ENCODE results near the gene ZNF654. TPM values are rescaled to one million over a fixed set of nuclear protein-coding genes. Genes with fewer than 3 reads are reported as not detected.
"Not testable (repeated sequence)": the region's sequence is repeated elsewhere in the genome, so short reads cannot be mapped to it uniquely, and the experiment has no call there.

The ZNF654 gene
- total RNA-seq, 1 donor from 2014 or later, result 2.3 TPM

GRCh38 chr3:88180398-88180999 lies 121.4 kb downstream of the ZNF654 start:
- peak in 1 of 3 experiments; percentile 18 for TF ChIP-seq CTCF (IDR thresholded peaks at IDR 0.05)
- no peaks in the 10 kb centered on the region for H3K36me3 ChIP-seq
- intact Hi-C loops (cut with DNase I), result no loop called here
- H3K9me3 ChIP-seq, result peaks cover 0 to 9% of the 10 kb centered on the region in 2 donors
- no peaks in the 10 kb centered on the region for H3K4me1 ChIP-seq
- H3K4me3 ChIP-seq, result no peak overlapping the region
- no peak for DNase-seq (ENCODE audit: low spot score in 2 of 2)
- no peak overlapping the region for H3K27ac ChIP-seq
- no peaks in the 10 kb centered on the region for H3K27me3 ChIP-seq

GRCh38 chr3:88182165-88182918 lies 123.3 kb downstream of the ZNF654 start:
- H3K4me1 ChIP-seq; H3K9me3 ChIP-seq; H3K27me3 ChIP-seq; H3K36me3 ChIP-seq; intact Hi-C loops (cut with DNase I); DNase-seq (ENCODE audit: low spot score in 2 of 2); H3K4me3 ChIP-seq; H3K27ac ChIP-seq: not testable (repeated sequence)

GRCh38 chr3:88188436-88188835 lies 129.4 kb downstream of the ZNF654 start:
- no peak for DNase-seq (ENCODE audit: low spot score in 2 of 2)
- Histone ChIP-seq H3K36me3 (no peaks in the 10 kb centered on the region), H3K27me3 (no peaks in the 10 kb centered on the region), H3K4me3 (no peak overlapping the region), H3K4me1 (no peaks in the 10 kb centered on the region), H3K9me3 (no peaks in the 10 kb centered on the region), H3K27ac (no peak overlapping the region)
- TF ChIP-seq CTCF (IDR thresholded peaks at IDR 0.05), result no peak
- intact Hi-C loops (cut with DNase I), result no loop called here

GRCh38 chr3:88189361-88189810 lies 130.3 kb downstream of the ZNF654 start:
- no peak overlapping the region for H3K4me3 ChIP-seq
- no peak for DNase-seq (ENCODE audit: low spot score in 2 of 2)
- no peaks in the 10 kb centered on the region for H3K9me3 ChIP-seq
- intact Hi-C loops (cut with DNase I), result no loop called here
- no peak for TF ChIP-seq CTCF (IDR thresholded peaks at IDR 0.05)
- H3K36me3 ChIP-seq, result no peaks in the 10 kb centered on the region
- no peaks in the 10 kb centered on the region for H3K27me3 ChIP-seq
- no peaks in the 10 kb centered on the region for H3K4me1 ChIP-seq
- no peak overlapping the region for H3K27ac ChIP-seq

- no peak for TF ChIP-seq CTCF (IDR thresholded peaks at IDR 0.05)
- intact Hi-C loops (cut with DNase I), result no loop called here
- H3K27ac ChIP-seq, result no peak overlapping the region
- DNase-seq (ENCODE audit: low spot score in 2 of 2), result no peak
- H3K27me3 ChIP-seq, result no peaks in the 10 kb centered on the region
- H3K4me3 ChIP-seq, result no peak overlapping the region
- H3K9me3 ChIP-seq, result no peaks in the 10 kb centered on the region
- H3K36me3 ChIP-seq, result no peaks in the 10 kb centered on the region
- H3K4me1 ChIP-seq, result no peaks in the 10 kb centered on the region
Observed at GRCh38 chr3:88191872-88192409, 132.9 kb downstream of the ZNF654 start.

- H3K4me1 ChIP-seq, result no peaks in the 10 kb centered on the region
Observed at GRCh38 chr3:88192631-88193030, 133.6 kb downstream of the ZNF654 start.

More at GRCh38 chr3:88192631-88193030, 133.6 kb downstream of the ZNF654 start:
- no peak for TF ChIP-seq CTCF (IDR thresholded peaks at IDR 0.05)
- Histone ChIP-seq H3K36me3 (no peaks in the 10 kb centered on the region), H3K27ac (no peak overlapping the region), H3K9me3 (no peaks in the 10 kb centered on the region), H3K27me3 (no peaks in the 10 kb centered on the region), H3K4me3 (no peak overlapping the region)
- no peak for DNase-seq (ENCODE audit: low spot score in 2 of 2)
- intact Hi-C loops (cut with DNase I), result no loop called here
